ENCODE data around the gene SELENOV. TPM values are rescaled to one million over a fixed set of nuclear protein-coding genes. Genes with fewer than 3 reads are reported as not detected.
A peak's percentile ranks its signal among the peaks of the same experiment; 100 is the strongest.

Gene SELENOV
- total and polyA plus RNA-seq, 9 of the 15 experiments (the other 6 are each of a cell fraction or from before 2014, with no cell fraction given) = 0.04 to 0.09 (median 0.06) TPM; not detected in 4

DNA sequence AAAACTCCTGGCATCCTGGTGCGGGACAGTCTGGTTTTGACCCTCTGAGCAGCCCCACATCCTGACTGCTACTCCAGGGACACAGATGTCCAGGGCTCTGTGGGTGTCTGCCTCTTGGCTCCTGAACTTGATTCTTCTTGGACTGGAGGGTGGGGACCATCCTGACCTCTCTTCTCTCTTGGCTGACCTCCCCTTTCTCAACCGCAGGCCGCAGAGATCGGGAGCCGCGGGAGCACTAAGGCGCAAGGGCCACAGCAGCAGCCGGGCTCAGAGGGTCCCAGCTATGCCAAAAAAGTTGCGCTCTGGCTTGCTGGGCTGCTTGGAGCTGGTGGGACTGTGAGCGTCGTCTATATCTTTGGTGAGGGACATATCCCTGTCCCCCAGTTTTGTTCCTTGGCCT, 33.3 kb upstream of the SELENOV start:
- ATAC-seq (no peak), FAIRE-seq (no peak), DNase-seq (ENCODE audit: extremely low read depth in 1 of 4, low spot score in 3 of 4) (peak in 1 of 4 experiments; percentile 54)
- ChIA-PET POLR2A (interaction anchor here (1.0 to 1.5 kb wide), 2 partner anchors 22 to 30 kb away, joined by 4 to 5 read pairs; no protein-coding TSS in a partner anchor), CTCF (ENCODE audit: low intra/inter-chr PET ratio) (no interaction called here)
- H3K9me1 ChIP-seq (ENCODE audit: control insufficient read depth, insufficient read depth, low read length) = no peaks in the 10 kb centered on the region
- no peak overlapping the region for H2AFZ ChIP-seq (ENCODE audit: low read depth, low read length)
- 0 out of 2 replicates have a peak, but pooled peaks cover 9% of the 10 kb centered on the region for H4K20me1 ChIP-seq (replicated peaks; ENCODE audit: control insufficient read depth, insufficient read depth, low read length)
- H3K27me3 ChIP-seq (ENCODE audit: control insufficient read depth in 2 of 2, insufficient read depth in 2 of 2, low read length in 2 of 2) = no peaks in the 10 kb centered on the region
- BruUV-seq (replicated peaks) = no TSS peak
- peaks cover 53% of the 10 kb centered on the region for H3K36me3 ChIP-seq (ENCODE audit: control insufficient read depth, insufficient read depth, low read length)
- H3K4me2 ChIP-seq (ENCODE audit: insufficient read depth, low read length) = peak overlapping the region; percentile 92
- WGBS (ENCODE audit: insufficient coverage, low coverage, missing lambda C conversion rate) = 12% methylated on average over 10 of the region's 11 CpGs
- peaks cover 10 to 17% of the 10 kb centered on the region in 2 experiments; a peak in 4 of 5 replicates for H3K4me1 ChIP-seq (replicated peaks in 1 of 2; ENCODE audit: control insufficient read depth in 2 of 2, insufficient read depth in 2 of 2, low read length in 2 of 2)
- in situ Hi-C loops (cut with MboI) = no loop called here
- H3K4me3 ChIP-seq = peak overlapping the region; percentile 94
- TF ChIP-seq SRSF3 (IDR thresholded peaks at IDR 0.05; ENCODE audit: insufficient read depth, low read length) (no peak), ZNF232 (CRISPR knock-in tag; IDR thresholded peaks at IDR 0.05) (0 out of 2 replicates have a peak, but pooled peaks have one; percentile 49), ZNF668 (CRISPR knock-in tag; IDR thresholded peaks at IDR 0.05) (no peak)
- intact Hi-C loops (cut with micrococcal nuclease) = loop anchor here (2.0 to 5.0 kb wide), 2 partner anchors 17 to 34 kb away; partner anchors contain the start of genes DLL3 and SUPT5H
- peaks cover 35% of the 10 kb centered on the region for H3K79me2 ChIP-seq (ENCODE audit: control insufficient read depth, insufficient read depth, low read length)
- H3K27ac ChIP-seq (ENCODE audit: extremely low read depth, low read depth, low read length) = peak overlapping the region; percentile 92
- no peaks in the 10 kb centered on the region for H3K9me3 ChIP-seq (replicated peaks; ENCODE audit: control insufficient read depth, insufficient read depth, low read depth, low read length)
- H3K9ac ChIP-seq (ENCODE audit: insufficient read depth in 1 of 2, low read depth in 2 of 2, low read length in 2 of 2) = peak overlapping the region; percentile 98 to 99

- peak overlapping the region in 1 of 2 experiments; percentile 21; a peak in 1 of 4 replicates for H3K9ac ChIP-seq (ENCODE audit: insufficient read depth in 1 of 2, low read depth in 2 of 2, low read length in 2 of 2)
- no TSS peak for BruUV-seq (replicated peaks)
- 70% methylated on average over 1 of the region's 6 CpGs for WGBS (ENCODE audit: insufficient coverage, low coverage, missing lambda C conversion rate)
- no peak overlapping the region for H3K4me3 ChIP-seq
- no peaks in the 10 kb centered on the region for H3K9me3 ChIP-seq (replicated peaks; ENCODE audit: control insufficient read depth, insufficient read depth, low read depth, low read length)
- FAIRE-seq (peak; percentile 54), ATAC-seq (no peak), DNase-seq (ENCODE audit: extremely low read depth in 1 of 4, low spot score in 3 of 4) (no peak)
- no peaks in the 10 kb centered on the region for H3K27me3 ChIP-seq (ENCODE audit: control insufficient read depth in 2 of 2, insufficient read depth in 2 of 2, low read length in 2 of 2)
- H4K20me1 ChIP-seq (replicated peaks; ENCODE audit: control insufficient read depth, insufficient read depth, low read length) = 0 out of 2 replicates have a peak, but pooled peaks cover 9% of the 10 kb centered on the region
- H2AFZ ChIP-seq (ENCODE audit: low read depth, low read length) = no peak overlapping the region
- H3K36me3 ChIP-seq (ENCODE audit: control insufficient read depth, insufficient read depth, low read length) = peaks cover 62% of the 10 kb centered on the region
- ChIA-PET POLR2A (interaction anchor here (1.0 kb wide), 1 partner anchor 9 kb away, joined by 3 read pairs; no protein-coding TSS in a partner anchor), CTCF (ENCODE audit: low intra/inter-chr PET ratio) (no interaction called here)
- H3K4me2 ChIP-seq (ENCODE audit: insufficient read depth, low read length) = no peak overlapping the region
- H3K9me1 ChIP-seq (ENCODE audit: control insufficient read depth, insufficient read depth, low read length) = no peaks in the 10 kb centered on the region
- intact Hi-C loops (cut with micrococcal nuclease) = loop anchor here (5.0 kb wide), 1 partner anchor 36 kb away; the partner anchor contains the start of gene SUPT5H
- no peak overlapping the region for H3K27ac ChIP-seq (ENCODE audit: extremely low read depth, low read depth, low read length)
- in situ Hi-C loops (cut with MboI) = no loop called here
- H3K79me2 ChIP-seq (ENCODE audit: control insufficient read depth, insufficient read depth, low read length) = peaks cover 35% of the 10 kb centered on the region
- H3K4me1 ChIP-seq (replicated peaks in 1 of 2; ENCODE audit: control insufficient read depth in 2 of 2, insufficient read depth in 2 of 2, low read length in 2 of 2) = peaks cover 10 to 17% of the 10 kb centered on the region in 2 experiments; a peak in 4 of 5 replicates
- TF ChIP-seq FOXJ3 (CRISPR knock-in tag; IDR thresholded peaks at IDR 0.05) = no peak
- TF ChIP-seq SIX5 (IDR thresholded peaks at IDR 0.05; ENCODE audit: borderline replicate concordance in 1 of 2, insufficient read depth in 1 of 2, low read depth in 1 of 2, low read length in 2 of 2) = no peak
- no peak for TF ChIP-seq ZBTB9 (CRISPR knock-in tag; IDR thresholded peaks at IDR 0.05)
- no peak for TF ChIP-seq ZNF444 (CRISPR knock-in tag; IDR thresholded peaks at IDR 0.05)
- TF ChIP-seq ZNF253 (CRISPR knock-in tag; conservative IDR thresholded peaks at IDR 0.05) = no peak
- TF ChIP-seq, protein P1, sequence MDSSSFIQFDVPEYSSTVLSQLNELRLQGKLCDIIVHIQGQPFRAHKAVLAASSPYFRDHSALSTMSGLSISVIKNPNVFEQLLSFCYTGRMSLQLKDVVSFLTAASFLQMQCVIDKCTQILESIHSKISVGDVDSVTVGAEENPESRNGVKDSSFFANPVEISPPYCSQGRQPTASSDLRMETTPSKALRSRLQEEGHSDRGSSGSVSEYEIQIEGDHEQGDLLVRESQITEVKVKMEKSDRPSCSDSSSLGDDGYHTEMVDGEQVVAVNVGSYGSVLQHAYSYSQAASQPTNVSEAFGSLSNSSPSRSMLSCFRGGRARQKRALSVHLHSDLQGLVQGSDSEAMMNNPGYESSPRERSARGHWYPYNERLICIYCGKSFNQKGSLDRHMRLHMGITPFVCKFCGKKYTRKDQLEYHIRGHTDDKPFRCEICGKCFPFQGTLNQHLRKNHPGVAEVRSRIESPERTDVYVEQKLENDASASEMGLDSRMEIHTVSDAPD (CRISPR knock-in tag; IDR thresholded peaks at IDR 0.05) = no peak
- TF ChIP-seq, protein P2, sequence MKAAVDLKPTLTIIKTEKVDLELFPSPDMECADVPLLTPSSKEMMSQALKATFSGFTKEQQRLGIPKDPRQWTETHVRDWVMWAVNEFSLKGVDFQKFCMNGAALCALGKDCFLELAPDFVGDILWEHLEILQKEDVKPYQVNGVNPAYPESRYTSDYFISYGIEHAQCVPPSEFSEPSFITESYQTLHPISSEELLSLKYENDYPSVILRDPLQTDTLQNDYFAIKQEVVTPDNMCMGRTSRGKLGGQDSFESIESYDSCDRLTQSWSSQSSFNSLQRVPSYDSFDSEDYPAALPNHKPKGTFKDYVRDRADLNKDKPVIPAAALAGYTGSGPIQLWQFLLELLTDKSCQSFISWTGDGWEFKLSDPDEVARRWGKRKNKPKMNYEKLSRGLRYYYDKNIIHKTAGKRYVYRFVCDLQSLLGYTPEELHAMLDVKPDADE (conservative IDR thresholded peaks at IDR 0.05; ENCODE audit: control insufficient read depth, low read depth, low read length) = no peak
- no peak for TF ChIP-seq NR3C1 (CRISPR knock-in tag; IDR thresholded peaks at IDR 0.05)
These were observed 31.8 kb upstream of the SELENOV start for GRCh38 chr19:39483141-39483540.

All from K562 (cell line).